ENCODE data around the gene ACTL8. TPM values are rescaled to one million over a fixed set of nuclear protein-coding genes. Genes with fewer than 3 reads are reported as not detected.

ACTL8 gene
- total and polyA plus RNA-seq, 12 donors, result not detected

DNA sequence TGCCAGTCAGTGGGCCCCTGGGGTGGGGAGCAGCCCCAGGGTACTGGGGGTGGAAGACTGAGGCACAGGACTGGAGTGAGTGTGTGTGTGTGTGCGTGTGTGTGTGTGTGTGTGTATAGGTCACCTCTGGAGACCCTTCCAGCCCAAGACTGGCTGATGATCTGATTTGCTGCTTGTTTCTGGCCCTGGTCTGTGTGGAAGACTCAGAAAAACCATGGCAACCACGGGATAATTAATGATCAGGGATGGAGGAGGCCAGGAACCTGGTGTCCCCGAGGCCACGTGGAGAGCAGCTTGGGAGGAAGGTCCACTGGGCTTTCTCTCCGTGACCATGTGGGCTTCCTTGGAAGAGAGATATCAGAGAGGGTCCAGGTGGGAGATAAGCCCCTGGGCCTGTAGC, 4.8 kb upstream of the ACTL8 start:
- TF ChIP-seq, protein P1, sequence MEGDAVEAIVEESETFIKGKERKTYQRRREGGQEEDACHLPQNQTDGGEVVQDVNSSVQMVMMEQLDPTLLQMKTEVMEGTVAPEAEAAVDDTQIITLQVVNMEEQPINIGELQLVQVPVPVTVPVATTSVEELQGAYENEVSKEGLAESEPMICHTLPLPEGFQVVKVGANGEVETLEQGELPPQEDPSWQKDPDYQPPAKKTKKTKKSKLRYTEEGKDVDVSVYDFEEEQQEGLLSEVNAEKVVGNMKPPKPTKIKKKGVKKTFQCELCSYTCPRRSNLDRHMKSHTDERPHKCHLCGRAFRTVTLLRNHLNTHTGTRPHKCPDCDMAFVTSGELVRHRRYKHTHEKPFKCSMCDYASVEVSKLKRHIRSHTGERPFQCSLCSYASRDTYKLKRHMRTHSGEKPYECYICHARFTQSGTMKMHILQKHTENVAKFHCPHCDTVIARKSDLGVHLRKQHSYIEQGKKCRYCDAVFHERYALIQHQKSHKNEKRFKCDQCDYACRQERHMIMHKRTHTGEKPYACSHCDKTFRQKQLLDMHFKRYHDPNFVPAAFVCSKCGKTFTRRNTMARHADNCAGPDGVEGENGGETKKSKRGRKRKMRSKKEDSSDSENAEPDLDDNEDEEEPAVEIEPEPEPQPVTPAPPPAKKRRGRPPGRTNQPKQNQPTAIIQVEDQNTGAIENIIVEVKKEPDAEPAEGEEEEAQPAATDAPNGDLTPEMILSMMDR (IDR thresholded peaks at IDR 0.05), result no peak
- no peak overlapping the region for H3K27ac ChIP-seq
- H3K9me3 ChIP-seq, result peaks cover 0 to 17% (median 11%) of the 10 kb centered on the region in 11 donors
- H3K4me3 ChIP-seq, result no peak overlapping the region
- intact Hi-C loops (cut with DNase I), result no loop called here
- ATAC-seq, result no peak
- no peaks in the 10 kb centered on the region for H3K36me3 ChIP-seq
- 67 to 79% methylated on average over 5 of the region's 5 CpGs for WGBS, 2 donors
- no peak for DNase-seq
- peaks cover 0 to 24% (median 0%) of the 10 kb centered on the region in 7 donors for H3K27me3 ChIP-seq
- H3K4me1 ChIP-seq, result no peaks in the 10 kb centered on the region

DNA sequence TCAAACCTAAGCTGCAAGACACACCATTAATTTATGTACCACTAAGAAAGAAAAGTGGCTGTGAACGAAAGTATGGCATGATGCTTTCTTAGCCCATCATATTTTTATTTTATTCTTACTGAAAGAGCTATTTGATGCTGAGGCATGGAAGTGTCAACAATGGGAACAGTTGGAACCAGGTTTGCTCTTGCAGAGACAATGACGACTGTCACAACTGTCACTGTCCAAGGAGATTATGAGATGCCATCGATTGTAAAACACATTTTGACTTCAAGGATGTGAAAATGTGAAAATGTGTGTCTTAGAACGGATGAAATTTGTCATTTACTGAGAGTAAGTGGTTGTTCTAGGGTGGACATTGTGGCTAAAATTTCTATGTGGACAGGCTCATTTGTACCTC, 2.8 kb upstream of the ACTL8 start:
- Histone ChIP-seq H3K4me1 (no peaks in the 10 kb centered on the region), H3K27me3 (peaks cover 0 to 10% (median 0%) of the 10 kb centered on the region in 7 donors), H3K27ac (no peak overlapping the region), H3K4me3 (no peak overlapping the region), H3K36me3 (no peaks in the 10 kb centered on the region), H3K9me3 (peaks cover 0 to 34% (median 22%) of the 10 kb centered on the region in 11 donors)
- WGBS, 2 donors, result 74 to 77% methylated on average over 4 of the region's 4 CpGs
- no peak for DNase-seq
- intact Hi-C loops (cut with DNase I), result no loop called here
- no peak for ATAC-seq
- TF ChIP-seq, protein P1 (IDR thresholded peaks at IDR 0.05), result no peak

DNA sequence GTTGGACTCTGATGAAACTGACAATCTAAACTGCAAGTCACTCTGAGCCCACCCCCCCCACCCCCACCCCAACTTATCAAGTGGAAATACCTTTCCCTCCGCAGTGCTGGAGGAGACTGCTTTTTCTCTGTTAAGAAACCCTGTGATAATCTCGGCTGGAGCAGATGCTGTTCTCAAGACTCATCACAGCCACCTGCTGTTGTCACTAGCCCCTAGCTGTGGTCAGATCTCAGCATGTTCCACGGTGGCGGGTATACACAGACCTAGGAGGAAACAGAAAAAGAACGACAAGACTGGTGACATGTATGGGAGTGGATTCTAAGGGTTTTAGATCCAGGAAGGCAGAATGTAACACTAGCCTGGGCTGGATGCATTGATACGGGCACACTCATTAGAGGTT, 2.3 kb downstream of the ACTL8 start:
- WGBS, 2 donors, result 27 to 36% methylated on average over 6 of the region's 6 CpGs
- ATAC-seq (no peak), DNase-seq (no peak)
- Histone ChIP-seq H3K4me3 (no peak overlapping the region), H3K9me3 (peaks cover 0 to 68% (median 40%) of the 10 kb centered on the region in 11 donors), H3K4me1 (no peaks in the 10 kb centered on the region), H3K27ac (no peak overlapping the region), H3K36me3 (no peaks in the 10 kb centered on the region), H3K27me3 (no peaks in the 10 kb centered on the region)
- TF ChIP-seq, protein P1 (IDR thresholded peaks at IDR 0.05), result no peak
- intact Hi-C loops (cut with DNase I), result no loop called here

DNA sequence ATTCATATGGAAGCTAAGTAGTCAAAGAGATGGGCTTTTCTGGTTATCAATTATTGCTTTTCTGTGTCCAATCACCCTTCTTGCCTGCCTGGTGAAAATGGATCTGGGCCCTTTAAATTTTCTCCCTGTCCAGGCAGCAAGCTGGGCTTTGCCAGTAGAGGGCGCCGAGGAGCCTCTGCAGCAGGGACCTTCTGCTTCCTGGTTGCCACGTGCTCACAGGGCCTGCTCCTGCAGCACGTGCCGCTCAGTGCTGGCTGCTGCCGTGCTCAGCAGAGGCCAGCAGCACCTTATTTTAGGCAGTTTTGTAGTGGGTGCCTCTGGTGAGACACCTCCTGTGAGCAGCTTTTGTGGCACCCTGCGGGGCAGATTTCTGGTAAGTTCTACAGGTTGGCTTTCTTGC, 4.0 kb downstream of the ACTL8 start:
- intact Hi-C loops (cut with DNase I), result no loop called here
- H3K4me3 ChIP-seq, result no peak overlapping the region
- TF ChIP-seq, protein P1 (IDR thresholded peaks at IDR 0.05), result peak in 3 of 9 donors; percentile 9 to 21 (median 11)
- H3K9me3 ChIP-seq, result peaks cover 0 to 63% (median 40%) of the 10 kb centered on the region in 11 donors
- DNase-seq (no peak), ATAC-seq (no peak)
- WGBS, 2 donors, result 51 to 61% methylated on average over 7 of the region's 7 CpGs
- no peak overlapping the region for H3K27ac ChIP-seq
- peaks cover 0 to 10% (median 0%) of the 10 kb centered on the region in 7 donors for H3K27me3 ChIP-seq
- H3K4me1 ChIP-seq, result no peaks in the 10 kb centered on the region
- H3K36me3 ChIP-seq, result no peaks in the 10 kb centered on the region

Data from heart right ventricle (tissue), 16 donors.